K562 (cell line): ENCODE measurements around the gene DUSP28. TPM values are rescaled to one million over a fixed set of nuclear protein-coding genes. Genes with fewer than 3 reads are reported as not detected.

Source experiments
- CBX3 ChIP-seq, 2 experiments: IDR thresholded peaks; 1 replicate in 1 of 2; 2 replicates in 1 of 2; pipeline ENCODE4 v1.6.1; 2012; ENCODE audit warnings: inconsistent platforms in 2 of 2, low read length in 2 of 2, borderline replicate concordance in 1 of 2, control low read depth in 1 of 2
- COPS2 ChIP-seq: fragments of 450-650 bp; conservative IDR thresholded peaks from 2 replicates; pipeline ENCODE4 v1.6.1; 2016; ENCODE audit warnings: mild to moderate bottlenecking, moderate library complexity
- E4F1 ChIP-seq: fragments of 250-450 bp; sonication (Bioruptor Pico); IDR thresholded peaks from 2 replicates; pipeline ENCODE4 v1.5.0; 2021; ENCODE audit warnings: mild to moderate bottlenecking, borderline replicate concordance
- ELF2 ChIP-seq: fragments of 250-450 bp; sonication (Bioruptor Pico); IDR thresholded peaks from 2 replicates; pipeline ENCODE4 v1.5.0; 2021; ENCODE audit warnings: mild to moderate bottlenecking
- ETV5 ChIP-seq: sonication (generic); formaldehyde crosslinking; IDR thresholded peaks from 2 replicates; pipeline ENCODE4 v1.4.0; 2020; ENCODE audit warnings: low read depth, mild to moderate bottlenecking, missing genetic modification reagents
- FOXA1 ChIP-seq: fragments of 450-650 bp; IDR thresholded peaks from 2 replicates; pipeline ENCODE4 v1.6.1; 2016; ENCODE audit warnings: mild to moderate bottlenecking, borderline replicate concordance
- HDGF ChIP-seq: fragments of 450-650 bp; IDR thresholded peaks from 2 replicates; pipeline ENCODE4 v1.6.1; 2016
- HMGN3 ChIP-seq: IDR thresholded peaks from 2 replicates; pipeline ENCODE4 v1.6.1; 2011; ENCODE audit warnings: borderline replicate concordance, low read depth, mild to moderate bottlenecking, mixed read lengths, low read length; ENCODE audit not compliant: insufficient read length; ENCODE audit errors: extremely low read depth
- ILF3 ChIP-seq: fragments of 450-650 bp; IDR thresholded peaks from 2 replicates; pipeline ENCODE4 v1.6.1; 2018; ENCODE audit warnings: antibody characterized with exemption, mild to moderate bottlenecking, moderate library complexity, borderline replicate concordance
- KAT2B ChIP-seq: IDR thresholded peaks from one replicate; pipeline ENCODE4 v1.6.1; 2012; ENCODE audit warnings: low read depth, mild to moderate bottlenecking, control low read depth, inconsistent platforms, low read length, moderate library complexity
- KLF10 ChIP-seq: fragments of 250-450 bp; sonication (Bioruptor Pico); IDR thresholded peaks from 2 replicates; pipeline ENCODE4 v1.6.1; 2021; ENCODE audit warnings: matching md5 sums
- LARP7 ChIP-seq: fragments of 450-650 bp; IDR thresholded peaks from 2 replicates; pipeline ENCODE4 v1.6.1; 2016
- MAFG ChIP-seq: fragments of 450-650 bp; conservative IDR thresholded peaks from 2 replicates; pipeline ENCODE4 v1.6.1; 2016; ENCODE audit warnings: missing genetic modification characterization, missing compliant biosample characterization
- NFXL1 ChIP-seq: fragments of 450-650 bp; formaldehyde crosslinking; IDR thresholded peaks from 2 replicates; pipeline ENCODE4 v1.4.0; 2021; ENCODE audit warnings: mild to moderate bottlenecking
- RBBP5 ChIP-seq: fragments of 200-600 bp; sonication (generic); IDR thresholded peaks from 2 replicates; pipeline ENCODE4 v1.6.1; 2012; ENCODE audit warnings: borderline replicate concordance, mild to moderate bottlenecking, low read length, control low read depth, inconsistent platforms; ENCODE audit not compliant: insufficient read depth, poor library complexity, severe bottlenecking
- RBFOX2 ChIP-seq: fragments of 200-400 bp; formaldehyde crosslinking; IDR thresholded peaks from 2 replicates; pipeline ENCODE4 v1.6.1; 2017; ENCODE audit warnings: low read depth, mild to moderate bottlenecking, low read length, moderate library complexity
- SIN3A ChIP-seq, 2 experiments: fragments of 150-350 bp in 1 of 2; IDR thresholded peaks; 2 replicates each; pipeline ENCODE4 v1.6.1; 2011 to 2016; ENCODE audit warnings: borderline replicate concordance in 2 of 2, low read depth in 2 of 2, low read length in 2 of 2, mild to moderate bottlenecking in 2 of 2, moderate library complexity in 2 of 2; ENCODE audit not compliant: control insufficient read depth in 1 of 2
- SREBF1 ChIP-seq: fragments of 150-350 bp; IDR thresholded peaks from 2 replicates; pipeline ENCODE4 v1.6.1; 2014; ENCODE audit warnings: antibody characterized with exemption, low read depth, low read length, borderline replicate concordance
- TEAD1 ChIP-seq, 2 experiments: fragments of 450-650 bp in 1 of 2; sonication (generic) in 1 of 2; formaldehyde crosslinking; IDR thresholded peaks; 2 replicates each; pipeline versions ENCODE4 v1.4.0 to v1.8.0; 2020 to 2022; ENCODE audit warnings: mild to moderate bottlenecking in 2 of 2, missing genetic modification reagents in 1 of 2
- THAP7 ChIP-seq: fragments of 250-450 bp; sonication (Bioruptor Pico); IDR thresholded peaks from 2 replicates; pipeline ENCODE4 v1.5.0; 2021
- ZFP91 ChIP-seq: sonication (generic); formaldehyde crosslinking; IDR thresholded peaks from 2 replicates; pipeline ENCODE4 v1.8.0; 2022; ENCODE audit warnings: mild to moderate bottlenecking, missing genetic modification reagents
- ZNF197 ChIP-seq: fragments of 200-800 bp; sonication (Bioruptor generic); IDR thresholded peaks from 2 replicates; pipeline ENCODE4 v1.6.1; 2016; ENCODE audit warnings: low read depth, missing genetic modification characterization, missing compliant biosample characterization
- ZNF561 ChIP-seq: fragments of 450-650 bp; formaldehyde crosslinking; conservative IDR thresholded peaks from 2 replicates; pipeline ENCODE4 v1.4.0; 2020; ENCODE audit warnings: mild to moderate bottlenecking, moderate library complexity
- ZSCAN29 ChIP-seq: fragments of 450-650 bp; IDR thresholded peaks from 2 replicates; pipeline ENCODE4 v1.6.1; 2017
- polyA plus RNA-seq, 8 experiments: library from polyadenylated mRNA; depleted of rRNA in 4 of 8; stranded (reverse) in 5 of 8; unstranded in 3 of 8; fragments of >200 nt; fragmentation: Nextera tagmentation in 2 of 8; fragmentation: Illumina TruSeq in 1 of 8; extraction: Ambion mirVana in 2 of 8; extraction: Trizol in 1 of 8; gene quantifications; 2 replicates each; pipeline versions ENCODE4 v1.2.1 to v1.2.3, GENCODE V29; 2011 to 2014; ENCODE audit warnings: inconsistent platforms in 1 of 8, missing spikeins in 1 of 8
- total RNA-seq, 7 experiments: library from RNA; depleted of rRNA in 6 of 7; stranded (reverse); fragments of >200 nt in 6 of 7; fragmentation: Illumina TruSeq in 2 of 7; extraction: Trizol in 2 of 7; gene quantifications; 2 replicates each; pipeline versions ENCODE4 v1.2.1 to v1.2.3, GENCODE V29; 2011 to 2021; ENCODE audit warnings: low replicate concordance in 1 of 7

DUSP28 gene
- total and polyA plus RNA-seq, 9 of the 15 experiments (the other 6 are each of a cell fraction or from before 2014, with no cell fraction given), result 2.8 to 8.1 (median 4.2) TPM

GRCh38 chr2:240565333-240566202 lies 5.4 kb downstream of the DUSP28 start (continued):
- TF ChIP-seq THAP7 (CRISPR knock-in tag), result no peak
- TF ChIP-seq FOXA1, result no peak
- no peak for TF ChIP-seq COPS2
- 0 out of 3 replicates have a peak, but pooled peaks of 1 of the 2 experiments have one; percentile 4 for TF ChIP-seq CBX3 (IDR thresholded peaks at IDR 0.05; ENCODE audit: borderline replicate concordance in 1 of 2, low read length in 2 of 2)
- TF ChIP-seq TEAD1 (CRISPR knock-in tag; IDR thresholded peaks at IDR 0.05), result peak in 1 of 2 experiments; percentile 60; a peak in 1 of 4 replicates
- no peak; the same call in 1 of the 2 replicates for TF ChIP-seq ZNF197 (CRISPR knock-in tag)
- TF ChIP-seq NFXL1, result no peak
- peak; percentile 82 for TF ChIP-seq ELF2 (CRISPR knock-in tag)
- TF ChIP-seq KLF10, result no peak
- no peak for TF ChIP-seq SIN3A (IDR thresholded peaks at IDR 0.05; ENCODE audit: borderline replicate concordance in 2 of 2, control insufficient read depth in 1 of 2, low read depth in 2 of 2, low read length in 2 of 2)
- TF ChIP-seq ILF3, result no peak
- TF ChIP-seq HMGN3, result peak; percentile 93
- no peak for TF ChIP-seq SREBF1
- TF ChIP-seq ZFP91 (CRISPR knock-in tag), result no peak
- 0 out of 2 replicates have a peak, but pooled peaks have one; percentile 62 for TF ChIP-seq HDGF
- TF ChIP-seq MAFG (tag), result no peak; the same call in 1 of the 2 replicates
- TF ChIP-seq ZSCAN29, result no peak
- TF ChIP-seq E4F1 (CRISPR knock-in tag), result no peak
- TF ChIP-seq RBBP5, result peak; percentile 56
- peak; percentile 90 for TF ChIP-seq RBFOX2
- no peak for TF ChIP-seq ETV5 (CRISPR knock-in tag)
- TF ChIP-seq LARP7, result no peak
- TF ChIP-seq ZNF561 (CRISPR knock-in tag), result 0 out of 2 replicates have a peak, but pooled peaks have one; percentile 43
- no peak for TF ChIP-seq KAT2B
